SKM-1 (cell line): ENCODE data around the gene ST6GALNAC5.

Experiments used
- DNase-seq: peaks from one replicate; lab custom pipeline; 2025; ENCODE audit not compliant: unreplicated experiment; lab: John Stamatoyannopoulos, UW

Gene ST6GALNAC5

GRCh38 chr1:77040826-77041225, 173.5 kb downstream of the ST6GALNAC5 start:
- DNase-seq: no peak

GRCh38 chr1:77044133-77044849, 177.0 kb downstream of the ST6GALNAC5 start:
- no peak for DNase-seq

GRCh38 chr1:77047575-77047974, 180.3 kb downstream of the ST6GALNAC5 start:
- no peak for DNase-seq

GRCh38 chr1:77047978-77048614, 180.8 kb downstream of the ST6GALNAC5 start:
- DNase-seq: peak; percentile 58

- DNase-seq: peak; percentile 58
Observed at GRCh38 chr1:77048615-77049005, 181.3 kb downstream of the ST6GALNAC5 start.

- DNase-seq: no peak
Observed at GRCh38 chr1:77051425-77051824, 184.1 kb downstream of the ST6GALNAC5 start.

- no peak for DNase-seq
Observed at GRCh38 chr1:77056525-77056924, 189.2 kb downstream of the ST6GALNAC5 start.

- DNase-seq: no peak
Observed at GRCh38 chr1:77057994-77058585, 190.8 kb downstream of the ST6GALNAC5 start.

GRCh38 chr1:77060000-77060399, 192.7 kb downstream of the ST6GALNAC5 start:
- peak; percentile 81 for DNase-seq

GRCh38 chr1:77061162-77061561, 193.9 kb downstream of the ST6GALNAC5 start:
- DNase-seq: no peak

GRCh38 chr1:77063118-77063517, 195.8 kb downstream of the ST6GALNAC5 start:
- DNase-seq: no peak

- no peak for DNase-seq
Observed at GRCh38 chr1:77064246-77064645, 197.0 kb downstream of the ST6GALNAC5 start.

- DNase-seq: no peak
Observed at GRCh38 chr1:77065693-77066342, 198.5 kb downstream of the ST6GALNAC5 start.

GRCh38 chr1:77068013-77068412, 200.7 kb downstream of the ST6GALNAC5 start:
- no peak for DNase-seq

GRCh38 chr1:77076759-77077158, 209.5 kb downstream of the ST6GALNAC5 start:
- peak; percentile 9 for DNase-seq

GRCh38 chr1:77081834-77082233, 214.6 kb downstream of the ST6GALNAC5 start:
- no peak for DNase-seq

GRCh38 chr1:77084457-77084856, 217.2 kb downstream of the ST6GALNAC5 start:
- no peak for DNase-seq

- DNase-seq: no peak
Observed at GRCh38 chr1:77085109-77085508, 217.8 kb downstream of the ST6GALNAC5 start.

GRCh38 chr1:77089756-77090155, 222.5 kb downstream of the ST6GALNAC5 start:
- DNase-seq: no peak

GRCh38 chr1:77095236-77095635, 228.0 kb downstream of the ST6GALNAC5 start:
- no peak for DNase-seq

- DNase-seq: no peak
Observed at GRCh38 chr1:77096496-77097255, 229.4 kb downstream of the ST6GALNAC5 start.
